ENCODE data around the gene NUBPL.

- TF ChIP-seq, protein P1, sequence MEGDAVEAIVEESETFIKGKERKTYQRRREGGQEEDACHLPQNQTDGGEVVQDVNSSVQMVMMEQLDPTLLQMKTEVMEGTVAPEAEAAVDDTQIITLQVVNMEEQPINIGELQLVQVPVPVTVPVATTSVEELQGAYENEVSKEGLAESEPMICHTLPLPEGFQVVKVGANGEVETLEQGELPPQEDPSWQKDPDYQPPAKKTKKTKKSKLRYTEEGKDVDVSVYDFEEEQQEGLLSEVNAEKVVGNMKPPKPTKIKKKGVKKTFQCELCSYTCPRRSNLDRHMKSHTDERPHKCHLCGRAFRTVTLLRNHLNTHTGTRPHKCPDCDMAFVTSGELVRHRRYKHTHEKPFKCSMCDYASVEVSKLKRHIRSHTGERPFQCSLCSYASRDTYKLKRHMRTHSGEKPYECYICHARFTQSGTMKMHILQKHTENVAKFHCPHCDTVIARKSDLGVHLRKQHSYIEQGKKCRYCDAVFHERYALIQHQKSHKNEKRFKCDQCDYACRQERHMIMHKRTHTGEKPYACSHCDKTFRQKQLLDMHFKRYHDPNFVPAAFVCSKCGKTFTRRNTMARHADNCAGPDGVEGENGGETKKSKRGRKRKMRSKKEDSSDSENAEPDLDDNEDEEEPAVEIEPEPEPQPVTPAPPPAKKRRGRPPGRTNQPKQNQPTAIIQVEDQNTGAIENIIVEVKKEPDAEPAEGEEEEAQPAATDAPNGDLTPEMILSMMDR (IDR thresholded peaks at IDR 0.05), result no peak
- TF ChIP-seq POLR2A (IDR thresholded peaks at IDR 0.05) (no peak), POLR2AphosphoS5 (IDR thresholded peaks at IDR 0.05) (no peak), EP300 (IDR thresholded peaks at IDR 0.05; ENCODE audit: low read depth) (no peak)
Observed at GRCh38 chr14:31718985-31719384, 157.8 kb downstream of the NUBPL start.
